Lung (tissue), 12 donors: ENCODE data around the gene ASB13. TPM values are rescaled to one million over a fixed set of nuclear protein-coding genes. Genes with fewer than 3 reads are reported as not detected.

Source experiments
- ATAC-seq: fragments of 200-7000 bp; cut with Tn5 transposase; one replicate; pipeline ENCODE4 v1.9.1; 2020; ENCODE audit warnings: moderate number of reproducible peaks; ENCODE audit not compliant: insufficient read depth, low FRiP score
- DNase-seq, 3 donors: peaks; one replicate each; pipeline ENCODE4 v3.0.0-alpha.2; 2013 to 2017
- H3K27ac ChIP-seq, 2 donors: one replicate each; pipeline ENCODE4 v1.5.1; 2013; ENCODE audit warnings: mild to moderate bottlenecking in 2 of 2, moderate library complexity in 2 of 2, control low read depth in 1 of 2, inconsistent platforms in 1 of 2, low read depth in 1 of 2, low read length in 1 of 2
- H3K27me3 ChIP-seq, 3 donors: one replicate each; pipeline ENCODE4 v1.5.1; 2013; ENCODE audit warnings: low read length in 2 of 3; ENCODE audit not compliant: control insufficient read depth in 3 of 3, insufficient read depth in 3 of 3
- H3K36me3 ChIP-seq, 4 donors: one replicate each; pipeline ENCODE4 v1.5.1; 2013; ENCODE audit warnings: low read length in 4 of 4, mild to moderate bottlenecking in 1 of 4, moderate library complexity in 1 of 4; ENCODE audit not compliant: control insufficient read depth in 4 of 4, insufficient read depth in 4 of 4
- H3K4me1 ChIP-seq, 5 donors: one replicate each; pipeline ENCODE4 v1.5.1; 2013; ENCODE audit warnings: low read length in 5 of 5, mild to moderate bottlenecking in 2 of 5, moderate library complexity in 1 of 5; ENCODE audit not compliant: control insufficient read depth in 5 of 5, insufficient read depth in 5 of 5
- H3K4me3 ChIP-seq: one replicate; pipeline ENCODE4 v1.5.1; 2013; ENCODE audit warnings: mild to moderate bottlenecking, control low read depth, moderate library complexity
- H3K9ac ChIP-seq, 2 donors: one replicate each; pipeline ENCODE4 v1.5.1; 2013; ENCODE audit warnings: low read length in 2 of 2, control low read depth in 1 of 2; ENCODE audit not compliant: insufficient read depth in 1 of 2
- H3K9me3 ChIP-seq, 4 donors: one replicate each; pipeline ENCODE4 v1.5.1; 2013; ENCODE audit warnings: low read length in 3 of 4, mild to moderate bottlenecking in 1 of 4, moderate library complexity in 1 of 4; ENCODE audit not compliant: control insufficient read depth in 4 of 4, insufficient read depth in 3 of 4
- CTCF ChIP-seq: IDR thresholded peaks from 2 replicates; pipeline ENCODE4 v1.5.1; 2012; ENCODE audit warnings: mild to moderate bottlenecking; ENCODE audit errors: control extremely low read depth, extremely low read depth
- WGBS, 2 donors: extraction: QIAGEN DNeasy Blood & Tissue Kit; methylation state at CpG; one replicate each; pipeline ENCODE4 v1.1.7; 2013; 5-methylcytosine and 5-hydroxymethylcytosine counted together
- polyA plus RNA-seq, 2 donors: library from polyadenylated mRNA; stranded (reverse); fragments of 200-250 nt; gene quantifications; one replicate each; pipeline ENCODE4 v1.2.1, GENCODE V29; 2013
- total RNA-seq, 2 donors: library from RNA; depleted of rRNA in 1 of 2; stranded (reverse); fragments of >200 nt in 1 of 2; gene quantifications; one replicate each; pipeline ENCODE4 v1.2.1, GENCODE V29; 2014 to 2021
- donor health status: control.
- donor health status: control.
- donor health status: Bipolar disorder and iron deficiency.
- donor health status: healthy.
- donor health status: DM: yes; HTN: yes; CAD: no.

ASB13 gene
- total and polyA plus RNA-seq, 4 donors, result 5.2 to 26.2 (median 14.7) TPM

GRCh38 chr10:5606321-5606720 is 60.1 kb downstream of the ASB13 start:
- DNase-seq, result no peak
- no peak overlapping the region for H3K4me3 ChIP-seq
- no peak overlapping the region for H3K9ac ChIP-seq
- H3K27ac ChIP-seq, result no peak overlapping the region
- peaks cover 0 to 5% (median 0%) of the 10 kb centered on the region in 5 donors for H3K4me1 ChIP-seq
- no peaks in the 10 kb centered on the region for H3K36me3 ChIP-seq
- no peaks in the 10 kb centered on the region for H3K27me3 ChIP-seq
- WGBS, 2 donors, result 73 to 88% methylated on average over 8 of the region's 8 CpGs
- no peak for TF ChIP-seq CTCF
- no peak for ATAC-seq
- peaks cover 0 to 5% (median 0%) of the 10 kb centered on the region in 4 donors for H3K9me3 ChIP-seq

DNA sequence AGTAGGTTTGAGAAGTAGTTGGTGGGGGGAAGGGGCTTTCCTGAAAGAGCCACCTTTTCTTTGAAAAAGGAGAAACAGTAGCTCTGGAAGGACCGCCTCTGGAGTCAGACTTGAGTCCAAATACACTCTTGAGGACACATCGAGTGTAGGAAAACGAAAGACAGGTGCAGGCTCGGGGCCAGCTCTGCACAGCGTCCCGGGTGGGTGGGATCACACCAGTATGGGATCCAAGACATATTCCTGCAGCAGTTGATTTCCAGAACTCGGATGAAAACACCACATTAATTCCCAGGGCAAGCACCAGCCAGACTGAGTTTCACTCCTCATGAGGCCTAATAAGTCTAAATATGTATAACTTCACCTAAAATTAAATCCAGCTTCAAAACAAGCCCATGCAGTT is 61.4 kb downstream of the ASB13 start:
- H3K27me3 ChIP-seq, result no peaks in the 10 kb centered on the region
- no peak for ATAC-seq
- no peak overlapping the region for H3K4me3 ChIP-seq
- 74 to 78% methylated on average over 7 of the region's 7 CpGs for WGBS, 2 donors
- DNase-seq, result no peak
- peaks cover 0 to 5% (median 0%) of the 10 kb centered on the region in 4 donors for H3K9me3 ChIP-seq
- no peaks in the 10 kb centered on the region for H3K36me3 ChIP-seq
- no peak overlapping the region for H3K27ac ChIP-seq
- H3K4me1 ChIP-seq, result peaks cover 0 to 5% (median 0%) of the 10 kb centered on the region in 5 donors
- no peak for TF ChIP-seq CTCF
- H3K9ac ChIP-seq, result no peak overlapping the region

- 97% methylated on average over 9 of the region's 9 CpGs for WGBS, 2 donors
- no peak overlapping the region for H3K4me3 ChIP-seq
- H3K36me3 ChIP-seq, result no peaks in the 10 kb centered on the region
- no peak overlapping the region for H3K9ac ChIP-seq
- ATAC-seq (no peak), DNase-seq (no peak)
- H3K27me3 ChIP-seq, result no peaks in the 10 kb centered on the region
- no peak overlapping the region for H3K27ac ChIP-seq
- no peak for TF ChIP-seq CTCF
- peaks cover 0 to 5% (median 0%) of the 10 kb centered on the region in 4 donors for H3K9me3 ChIP-seq
- peaks cover 0 to 5% (median 0%) of the 10 kb centered on the region in 5 donors for H3K4me1 ChIP-seq
These were observed 62.0 kb downstream of the ASB13 start for GRCh38 chr10:5604236-5604925.

- no peak overlapping the region for H3K27ac ChIP-seq
- H3K9me3 ChIP-seq, result peaks cover 0 to 5% (median 0%) of the 10 kb centered on the region in 4 donors
- WGBS, 2 donors, result 82 to 89% methylated on average over 13 of the region's 13 CpGs
- no peaks in the 10 kb centered on the region for H3K36me3 ChIP-seq
- peaks cover 0 to 5% (median 0%) of the 10 kb centered on the region in 5 donors for H3K4me1 ChIP-seq
- ATAC-seq (no peak), DNase-seq (no peak)
- H3K27me3 ChIP-seq, result no peaks in the 10 kb centered on the region
- H3K9ac ChIP-seq, result no peak overlapping the region
- TF ChIP-seq CTCF, result no peak
- no peak overlapping the region for H3K4me3 ChIP-seq
These were observed 62.6 kb downstream of the ASB13 start for GRCh38 chr10:5603848-5604170.
